DMS 273 (cell line): Measurements from ENCODE around the gene C1QTNF9B.
"Not testable (repeated sequence)": the region's sequence is repeated elsewhere in the genome, so short reads cannot be mapped to it uniquely, and the experiment has no call there.

Experiments
- DNase-seq: peaks from one replicate; lab custom pipeline; 2025; ENCODE audit not compliant: unreplicated experiment; lab: John Stamatoyannopoulos, UW

Gene C1QTNF9B

GRCh38 chr13:23897452-23897919 lies at the start of gene C1QTNF9B:
C1QTNF9B (minus strand) TSS chr13:23897502.
- not testable (repeated sequence) for DNase-seq

GRCh38 chr13:23946900-23947299 lies 49.6 kb upstream of the C1QTNF9B start:
- no peak for DNase-seq

GRCh38 chr13:23946067-23946466 lies 48.8 kb upstream of the C1QTNF9B start:
- DNase-seq: no peak

- no peak for DNase-seq
Observed at GRCh38 chr13:23945612-23946011, 48.3 kb upstream of the C1QTNF9B start.

- DNase-seq: peak; percentile 6
Observed at GRCh38 chr13:23941211-23941610, 43.9 kb upstream of the C1QTNF9B start.

GRCh38 chr13:23939666-23940065 lies 42.4 kb upstream of the C1QTNF9B start:
- DNase-seq: not testable (repeated sequence)

GRCh38 chr13:23934520-23934919 lies 37.2 kb upstream of the C1QTNF9B start:
- no peak for DNase-seq

DNA sequence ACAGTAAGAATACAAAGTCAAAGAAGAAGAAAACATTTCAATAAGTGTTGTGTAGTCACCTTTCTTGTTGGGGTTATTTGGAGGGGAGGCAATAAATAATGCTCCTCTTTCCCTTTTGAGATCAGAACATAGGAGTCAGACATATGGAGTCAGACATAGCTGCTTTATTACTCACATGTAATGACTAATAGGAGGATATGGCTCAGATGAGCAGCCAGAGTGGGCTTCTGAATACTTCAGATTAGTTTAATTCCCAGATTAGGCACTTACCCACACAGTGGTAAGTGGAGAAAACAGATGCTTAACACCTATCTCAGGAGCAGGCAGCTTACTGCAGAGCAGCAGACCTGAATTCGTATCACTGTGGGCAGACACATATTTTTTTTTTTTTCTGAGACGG lies 31.7 kb upstream of the C1QTNF9B start:
- DNase-seq: no peak

DNA sequence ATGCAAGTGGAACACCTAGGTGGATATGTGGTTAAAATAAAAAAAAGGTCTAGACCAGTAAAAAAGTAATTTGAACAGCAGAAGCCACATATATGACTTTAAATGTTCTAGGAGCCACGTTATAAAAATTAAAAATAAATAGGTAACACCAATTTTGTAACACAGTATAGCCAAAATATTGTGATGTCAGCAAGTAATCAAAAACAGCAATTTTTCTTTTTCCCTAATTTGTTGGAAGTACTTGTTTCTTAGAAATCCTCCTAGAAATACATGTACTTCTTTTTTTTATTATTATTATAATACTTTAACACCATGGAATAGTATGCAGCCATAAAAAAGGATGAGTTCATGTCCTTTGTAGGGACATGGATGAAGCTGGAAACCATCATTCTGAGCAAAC lies 25.7 kb upstream of the C1QTNF9B start:
- no peak for DNase-seq

GRCh38 chr13:23922005-23922932 lies 25.0 kb upstream of the C1QTNF9B start:
- no peak for DNase-seq

DNA sequence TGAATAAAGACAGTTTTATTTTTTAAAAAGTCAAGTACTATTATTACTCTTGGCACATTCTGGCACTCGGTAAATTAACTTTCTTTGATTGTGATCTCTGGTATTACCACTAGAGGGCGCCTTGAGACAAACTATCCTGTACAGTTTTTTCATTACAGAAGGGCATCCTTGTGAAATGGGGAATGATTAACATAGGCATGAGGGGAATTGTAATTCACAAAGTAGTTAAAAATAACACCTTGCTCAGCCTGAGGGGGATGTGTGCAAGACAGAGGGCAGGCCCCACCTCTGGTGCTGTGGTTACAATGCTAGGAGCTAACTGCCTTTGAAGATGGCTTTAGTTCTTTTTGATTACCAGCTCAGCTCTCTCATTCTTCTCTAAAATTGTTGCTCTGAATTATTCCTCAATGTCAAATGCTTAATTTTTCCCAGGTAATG lies 24.2 kb upstream of the C1QTNF9B start:
- DNase-seq: peak; percentile 70

GRCh38 chr13:23919006-23919405 lies 21.7 kb upstream of the C1QTNF9B start:
- no peak for DNase-seq

- no peak for DNase-seq
Observed at GRCh38 chr13:23918208-23918607, 20.9 kb upstream of the C1QTNF9B start.

DNA sequence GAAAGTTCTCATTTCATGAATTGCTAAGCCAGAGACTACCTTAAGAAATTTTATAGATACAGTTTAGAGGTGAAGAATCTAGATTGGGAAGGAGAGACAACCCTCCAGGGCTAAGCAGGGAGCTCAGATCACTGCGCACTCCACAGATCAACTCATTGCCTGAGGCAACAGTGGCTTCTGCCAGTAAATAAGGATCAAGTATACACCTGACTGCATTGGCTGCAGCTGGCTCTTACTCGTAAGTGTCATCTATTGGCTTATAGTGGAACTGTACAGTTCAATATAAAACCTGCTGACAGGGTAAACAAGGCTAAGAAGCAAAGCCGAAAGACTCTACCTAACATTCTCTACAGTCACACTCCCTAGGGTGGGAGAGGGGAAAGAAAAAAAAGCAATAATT lies 18.0 kb upstream of the C1QTNF9B start:
- no peak for DNase-seq

- DNase-seq: no peak
Observed at GRCh38 chr13:23912469-23912868, 15.2 kb upstream of the C1QTNF9B start.

- no peak for DNase-seq
Observed at GRCh38 chr13:23909606-23910005, 12.3 kb upstream of the C1QTNF9B start.

- DNase-seq: no peak
Observed at GRCh38 chr13:23905766-23906165, 8.5 kb upstream of the C1QTNF9B start.

DNA sequence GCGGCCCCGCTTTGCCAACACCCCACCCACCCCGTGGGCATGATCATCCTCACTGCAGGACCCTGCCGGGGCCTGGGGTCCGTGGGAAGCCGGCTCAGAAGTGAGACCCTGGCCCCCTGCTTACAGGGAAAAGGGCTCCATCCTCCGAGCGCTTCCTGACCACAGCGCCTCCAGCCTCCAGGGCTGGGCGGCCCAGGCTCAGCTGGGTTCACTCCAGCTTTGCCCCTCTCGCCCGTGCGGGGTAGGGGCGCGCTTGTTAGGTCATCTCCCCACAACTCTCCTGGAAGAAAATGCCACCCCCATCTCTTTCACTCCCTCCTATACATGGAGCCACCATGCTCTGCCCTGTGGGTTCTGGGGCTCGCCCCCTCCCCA lies 6.6 kb upstream of the C1QTNF9B start:
- no peak for DNase-seq

DNA sequence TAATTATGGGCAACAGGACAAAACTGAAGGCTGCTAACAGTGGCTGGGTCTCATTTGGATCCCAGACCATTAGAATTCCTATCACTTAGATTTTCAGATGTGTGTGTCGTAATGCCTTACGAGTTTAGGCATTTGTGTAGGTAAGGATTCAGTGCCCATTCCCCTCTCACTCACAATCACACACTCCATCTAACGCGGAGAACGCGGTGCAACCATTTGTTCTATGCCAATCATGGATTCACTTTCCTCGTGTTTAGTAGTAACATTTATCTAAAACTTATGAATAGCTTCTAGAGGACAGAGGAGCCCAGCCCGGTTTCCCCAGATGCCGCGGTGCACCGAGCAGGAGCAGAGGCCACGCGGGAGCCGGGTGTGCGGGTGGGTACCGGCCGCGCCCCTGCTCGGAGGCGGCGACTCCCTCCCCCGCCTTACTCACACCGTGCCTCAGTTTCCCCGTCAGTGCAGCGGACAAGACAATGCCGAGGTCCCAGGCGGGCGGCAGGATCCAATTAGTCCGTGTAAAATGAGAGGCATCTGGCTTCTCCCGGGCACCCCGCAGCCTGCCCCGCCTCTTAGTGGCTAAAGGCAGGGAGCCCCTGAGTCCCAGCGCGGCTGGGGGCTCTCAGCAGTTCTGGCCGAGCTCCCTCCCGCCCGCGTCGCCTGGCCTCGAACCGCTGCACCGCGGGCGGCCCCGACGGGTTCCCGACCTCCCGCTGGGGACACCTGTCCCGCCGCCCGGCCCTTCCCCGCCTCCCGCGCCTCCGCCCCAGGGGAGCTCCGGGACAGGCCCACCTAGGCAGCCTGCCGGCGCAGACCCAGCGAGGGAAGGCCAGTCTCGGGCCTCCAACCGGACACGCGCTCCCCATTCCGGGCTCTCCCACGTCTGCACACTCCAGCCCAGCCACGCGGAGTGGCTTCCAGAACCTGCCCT lies 5.9 kb upstream of the C1QTNF9B start:
- peak; percentile 11 for DNase-seq

GRCh38 chr13:23901365-23901764 lies 4.1 kb upstream of the C1QTNF9B start:
- no peak for DNase-seq

DNA sequence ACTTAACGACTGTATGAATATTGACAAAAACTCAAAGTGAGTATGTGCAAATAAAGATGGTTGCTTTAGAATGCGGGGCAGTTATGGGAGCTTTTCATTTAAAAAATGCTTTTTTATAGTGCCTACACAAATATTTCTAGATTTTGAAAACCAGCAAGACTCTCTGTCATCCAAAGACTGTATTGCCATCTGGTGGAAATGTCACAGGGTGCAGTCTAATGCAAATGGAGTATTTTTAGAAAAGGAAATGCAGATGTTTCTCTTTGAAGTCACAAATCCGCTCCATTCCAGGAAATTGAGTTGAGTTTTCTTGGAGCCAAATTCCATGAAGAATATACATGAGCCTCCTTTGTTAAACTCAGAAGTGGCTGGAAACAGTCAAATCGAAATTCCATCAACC lies 2.3 kb upstream of the C1QTNF9B start:
- DNase-seq: peak; percentile 25

DNA sequence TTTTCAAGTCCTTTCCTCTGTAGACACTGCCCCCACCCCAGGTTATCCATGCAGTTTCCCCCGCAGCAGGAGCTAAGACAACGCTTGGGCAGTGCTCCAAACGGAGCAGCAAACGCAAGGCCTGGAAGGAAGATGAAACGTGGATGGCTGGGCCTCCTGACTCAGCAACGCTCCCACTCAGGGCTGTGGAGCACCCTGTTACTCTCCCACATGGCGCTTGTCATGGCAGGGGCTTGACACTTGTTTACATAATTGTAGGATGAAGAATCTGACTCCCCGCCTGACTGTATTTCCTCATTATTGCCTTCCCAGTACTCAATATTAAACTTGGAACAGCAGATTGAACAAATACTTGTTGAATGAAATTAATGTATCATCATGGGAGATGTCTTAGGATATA lies 799 bp upstream of the C1QTNF9B start:
- DNase-seq: no peak
